ENCODE measurements around the gene SECISBP2. TPM values are rescaled to one million over a fixed set of nuclear protein-coding genes. Genes with fewer than 3 reads are reported as not detected.
A peak's percentile ranks its signal among the peaks of the same experiment; 100 is the strongest.
"Not testable (repeated sequence)": the region's sequence is repeated elsewhere in the genome, so short reads cannot be mapped to it uniquely, and the experiment has no call there.

Gene SECISBP2
- total RNA-seq (2014; rRNA removed) = 16.5 and 23.6 TPM in 2 replicates
- polyA plus RNA-seq (2012) = 8.6 TPM

- peak; percentile 95 for DNase-seq (ENCODE audit: low read depth)
Observed at GRCh38 chr9:89318123-89319014, at the start of gene SECISBP2. SECISBP2 (plus strand) TSS chr9:89318500; CDS start chr9:89318577, 77 bp downstream.

- DNase-seq (ENCODE audit: low read depth) = no peak
Observed at GRCh38 chr9:89273528-89274279, 44.6 kb upstream of the SECISBP2 start.

GRCh38 chr9:89274838-89275237, 43.5 kb upstream of the SECISBP2 start:
- DNase-seq (ENCODE audit: low read depth) = peak; percentile 67

- DNase-seq (ENCODE audit: low read depth) = not testable (repeated sequence)
Observed at GRCh38 chr9:89276040-89276439, 42.3 kb upstream of the SECISBP2 start.

- no peak for DNase-seq (ENCODE audit: low read depth)
Observed at GRCh38 chr9:89277043-89277442, 41.3 kb upstream of the SECISBP2 start.

GRCh38 chr9:89277454-89277853, 40.8 kb upstream of the SECISBP2 start:
- no peak for DNase-seq (ENCODE audit: low read depth)

- no peak for DNase-seq (ENCODE audit: low read depth)
Observed at GRCh38 chr9:89278551-89278950, 39.7 kb upstream of the SECISBP2 start.

GRCh38 chr9:89278997-89279739, 39.1 kb upstream of the SECISBP2 start:
- peak; percentile 53 for DNase-seq (ENCODE audit: low read depth)

- DNase-seq (ENCODE audit: low read depth) = no peak
Observed at GRCh38 chr9:89281106-89281505, 37.2 kb upstream of the SECISBP2 start.

- DNase-seq (ENCODE audit: low read depth) = not testable (repeated sequence)
Observed at GRCh38 chr9:89282248-89282968, 35.9 kb upstream of the SECISBP2 start.

- no peak for DNase-seq (ENCODE audit: low read depth)
Observed at GRCh38 chr9:89284076-89284475, 34.2 kb upstream of the SECISBP2 start.

- no peak for DNase-seq (ENCODE audit: low read depth)
Observed at GRCh38 chr9:89291741-89292140, 26.6 kb upstream of the SECISBP2 start.

GRCh38 chr9:89293014-89293413, 25.3 kb upstream of the SECISBP2 start:
- no peak for DNase-seq (ENCODE audit: low read depth)

GRCh38 chr9:89295400-89295799, 22.9 kb upstream of the SECISBP2 start:
- DNase-seq (ENCODE audit: low read depth) = no peak

- peak; percentile 72 for DNase-seq (ENCODE audit: low read depth)
Observed at GRCh38 chr9:89301996-89302395, 16.3 kb upstream of the SECISBP2 start.

- DNase-seq (ENCODE audit: low read depth) = no peak
Observed at GRCh38 chr9:89304020-89304833, 14.1 kb upstream of the SECISBP2 start.

- DNase-seq (ENCODE audit: low read depth) = no peak
Observed at GRCh38 chr9:89304834-89305188, 13.5 kb upstream of the SECISBP2 start.

- DNase-seq (ENCODE audit: low read depth) = no peak
Observed at GRCh38 chr9:89305868-89306267, 12.4 kb upstream of the SECISBP2 start.

- DNase-seq (ENCODE audit: low read depth) = no peak
Observed at GRCh38 chr9:89309166-89309565, 9.1 kb upstream of the SECISBP2 start.
